ENCODE measurements around the gene MLF1.

DNA sequence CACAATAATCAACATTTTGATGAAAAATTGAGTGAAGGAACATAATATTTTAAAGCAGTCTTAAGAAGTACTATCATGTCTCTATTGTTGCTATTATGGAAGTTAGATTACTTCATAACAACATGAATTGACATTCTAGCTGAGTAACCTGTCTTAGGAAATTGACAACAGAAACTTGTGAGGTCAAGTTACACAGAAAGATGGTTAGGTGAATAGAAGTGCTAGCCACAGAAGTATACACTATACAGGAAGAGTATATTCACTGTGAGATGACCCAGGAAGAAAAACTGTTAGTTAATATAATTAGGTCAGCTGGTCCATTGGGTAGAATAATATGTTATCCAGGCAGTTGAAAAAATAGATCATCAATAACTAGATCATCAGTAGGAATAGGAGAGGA lies 31.2 kb downstream of the MLF1 start:
- TF ChIP-seq, protein P1, sequence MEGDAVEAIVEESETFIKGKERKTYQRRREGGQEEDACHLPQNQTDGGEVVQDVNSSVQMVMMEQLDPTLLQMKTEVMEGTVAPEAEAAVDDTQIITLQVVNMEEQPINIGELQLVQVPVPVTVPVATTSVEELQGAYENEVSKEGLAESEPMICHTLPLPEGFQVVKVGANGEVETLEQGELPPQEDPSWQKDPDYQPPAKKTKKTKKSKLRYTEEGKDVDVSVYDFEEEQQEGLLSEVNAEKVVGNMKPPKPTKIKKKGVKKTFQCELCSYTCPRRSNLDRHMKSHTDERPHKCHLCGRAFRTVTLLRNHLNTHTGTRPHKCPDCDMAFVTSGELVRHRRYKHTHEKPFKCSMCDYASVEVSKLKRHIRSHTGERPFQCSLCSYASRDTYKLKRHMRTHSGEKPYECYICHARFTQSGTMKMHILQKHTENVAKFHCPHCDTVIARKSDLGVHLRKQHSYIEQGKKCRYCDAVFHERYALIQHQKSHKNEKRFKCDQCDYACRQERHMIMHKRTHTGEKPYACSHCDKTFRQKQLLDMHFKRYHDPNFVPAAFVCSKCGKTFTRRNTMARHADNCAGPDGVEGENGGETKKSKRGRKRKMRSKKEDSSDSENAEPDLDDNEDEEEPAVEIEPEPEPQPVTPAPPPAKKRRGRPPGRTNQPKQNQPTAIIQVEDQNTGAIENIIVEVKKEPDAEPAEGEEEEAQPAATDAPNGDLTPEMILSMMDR (conservative IDR thresholded peaks at IDR 0.05; ENCODE audit: low read length), result no peak
- no peak for TF ChIP-seq EZH2phosphoT487 (IDR thresholded peaks at IDR 0.05; ENCODE audit: borderline replicate concordance)
